ENCODE data around the gene SLC2A13. TPM values are rescaled to one million over a fixed set of nuclear protein-coding genes. Genes with fewer than 3 reads are reported as not detected.
A peak's percentile ranks its signal among the peaks of the same experiment; 100 is the strongest.
"Not testable (repeated sequence)": the region's sequence is repeated elsewhere in the genome, so short reads cannot be mapped to it uniquely, and the experiment has no call there.

SLC2A13 gene
- total RNA-seq, 1 donor from 2014 or later, result 6.3 TPM

DNA sequence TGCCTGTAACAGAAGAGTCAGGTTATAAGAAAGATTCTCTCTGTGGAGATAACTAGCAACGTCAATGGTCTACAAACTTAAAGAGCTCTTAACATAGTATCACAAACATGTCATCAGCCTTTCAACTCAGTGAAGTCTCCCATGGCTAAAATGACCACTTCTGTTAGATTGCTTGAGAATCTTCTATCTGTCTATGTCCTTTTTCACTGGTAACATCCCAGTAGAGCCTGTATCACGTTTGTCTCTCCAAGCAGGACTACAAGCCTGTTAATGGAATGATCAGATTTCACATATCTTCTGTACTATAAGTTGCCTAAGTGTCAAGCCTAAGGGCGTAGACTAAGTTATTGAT lies 50.7 kb downstream of the SLC2A13 start:
- intact Hi-C loops (cut with DNase I), result no loop called here
- ATAC-seq, result peak; percentile 35

DNA sequence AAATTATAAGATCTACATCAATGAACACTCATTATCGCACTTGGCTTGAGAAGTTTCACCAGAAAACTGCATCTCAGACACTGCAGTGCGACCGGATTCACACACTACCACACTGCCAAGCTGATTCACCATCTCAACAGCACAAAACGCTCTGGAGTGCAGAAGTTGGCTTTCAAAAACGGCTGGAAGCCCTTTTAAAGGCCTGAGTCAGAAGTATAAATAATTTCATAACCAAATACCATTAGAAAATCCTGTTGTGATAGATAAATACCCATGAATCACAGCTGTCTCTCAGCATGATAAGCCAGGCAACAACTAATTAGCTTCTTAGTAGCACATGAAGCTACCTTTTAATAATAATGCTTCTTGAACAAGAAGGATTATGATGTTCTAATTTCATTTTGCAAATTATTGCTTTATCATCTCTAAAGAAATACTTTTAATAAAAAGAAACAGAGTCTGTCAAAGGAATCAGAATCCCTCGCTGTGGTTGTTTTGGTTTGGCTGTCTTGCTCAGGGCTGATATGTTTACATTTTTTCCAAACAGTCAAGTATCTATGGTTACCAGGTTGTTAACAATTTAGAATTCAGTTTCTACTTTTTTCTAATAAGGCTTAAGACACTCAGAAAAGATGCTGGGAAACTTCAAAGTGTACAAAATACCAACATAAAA lies 51.2 kb downstream of the SLC2A13 start:
- peak; percentile 91 for ATAC-seq
- no peak for DNase-seq (ENCODE audit: missing footprints)
- intact Hi-C loops (cut with DNase I), result loop anchor here (5.0 kb wide), 1 partner anchor 53 kb away; the partner anchor contains the start of gene SLC2A13

More for the DNA sequence above, 50.7 kb downstream of the SLC2A13 start:
- no peak for DNase-seq (ENCODE audit: missing footprints)

GRCh38 chr12:40049268-40049667 lies 56.6 kb downstream of the SLC2A13 start:
- intact Hi-C loops (cut with DNase I), result no loop called here
- DNase-seq (ENCODE audit: missing footprints) (no peak), ATAC-seq (no peak)

GRCh38 chr12:40047002-40047401 lies 58.9 kb downstream of the SLC2A13 start:
- intact Hi-C loops (cut with DNase I); DNase-seq (ENCODE audit: missing footprints): not testable (repeated sequence)

DNA sequence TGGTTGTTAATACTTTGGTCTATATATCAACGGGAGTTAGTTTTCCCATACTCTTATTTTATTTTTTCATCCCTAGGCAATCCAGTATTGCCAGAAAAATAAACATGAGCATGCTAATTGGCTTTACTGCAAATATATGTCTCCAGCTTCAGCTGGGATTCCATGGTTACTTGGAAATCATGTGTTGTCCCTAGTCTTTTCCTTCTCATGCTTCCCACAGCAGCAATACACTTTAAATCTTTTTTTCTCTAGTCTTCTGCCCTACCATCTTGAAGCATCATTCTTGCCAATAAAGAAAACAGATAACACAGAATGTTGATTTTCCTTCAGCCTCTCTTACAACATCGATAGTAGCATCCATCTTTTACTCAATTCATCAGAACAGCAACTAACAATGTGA lies 60.2 kb downstream of the SLC2A13 start:
- intact Hi-C loops (cut with DNase I), result no loop called here
- ATAC-seq (no peak), DNase-seq (ENCODE audit: missing footprints) (no peak)

More at GRCh38 chr12:40047002-40047401, 58.9 kb downstream of the SLC2A13 start:
- ATAC-seq, result not testable (repeated sequence)

GRCh38 chr12:40044396-40044795 lies 61.5 kb downstream of the SLC2A13 start:
- no peak for DNase-seq (ENCODE audit: missing footprints)
- intact Hi-C loops (cut with DNase I), result no loop called here
- no peak for ATAC-seq

DNA sequence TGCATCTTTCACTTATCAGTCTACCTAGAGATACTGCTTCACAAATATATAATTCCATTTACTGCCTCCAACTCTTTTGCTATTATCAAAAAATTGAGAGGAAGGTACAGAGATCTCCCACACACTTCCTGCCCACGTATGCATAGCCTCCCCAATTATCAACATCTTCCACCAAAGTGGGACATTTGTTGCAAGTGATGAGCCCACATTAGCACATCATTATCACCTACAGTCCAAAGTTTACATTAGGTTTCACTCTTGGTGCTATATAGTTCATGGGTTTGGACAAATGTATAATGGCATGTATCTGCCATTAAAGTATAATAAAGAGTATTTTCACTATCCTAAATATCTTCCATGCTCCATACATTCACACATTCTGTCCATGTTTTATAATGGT lies 66.3 kb downstream of the SLC2A13 start:
- no peak for DNase-seq (ENCODE audit: missing footprints)
- ATAC-seq, result no peak
- intact Hi-C loops (cut with DNase I), result no loop called here

DNA sequence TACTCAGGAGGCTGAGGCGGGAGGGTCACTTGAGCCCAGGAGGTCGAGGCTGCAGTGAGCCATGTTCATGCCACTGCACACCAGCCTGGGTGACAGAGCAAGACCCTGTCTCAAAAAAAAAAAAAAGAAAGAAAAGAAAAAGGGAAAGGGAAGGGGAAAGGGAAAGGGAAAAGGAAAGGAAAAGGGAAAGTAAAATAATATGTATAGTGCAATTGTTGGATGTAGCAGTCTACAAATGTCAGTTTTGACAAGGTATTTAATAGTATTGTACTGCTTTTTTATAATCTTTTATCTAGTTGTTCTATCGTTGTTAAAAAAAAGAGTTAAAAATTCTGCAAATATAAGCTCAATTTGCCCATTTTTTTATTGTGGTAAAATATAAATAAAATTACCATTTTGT lies 67.3 kb downstream of the SLC2A13 start:
- ATAC-seq (no peak), DNase-seq (ENCODE audit: missing footprints) (no peak)
- intact Hi-C loops (cut with DNase I), result no loop called here

GRCh38 chr12:40034712-40035111 lies 71.2 kb downstream of the SLC2A13 start:
- DNase-seq (ENCODE audit: missing footprints) (no peak), ATAC-seq (no peak)
- intact Hi-C loops (cut with DNase I), result loop anchor here (5.0 kb wide), 1 partner anchor 73 kb away; the partner anchor contains the start of gene SLC2A13

DNA sequence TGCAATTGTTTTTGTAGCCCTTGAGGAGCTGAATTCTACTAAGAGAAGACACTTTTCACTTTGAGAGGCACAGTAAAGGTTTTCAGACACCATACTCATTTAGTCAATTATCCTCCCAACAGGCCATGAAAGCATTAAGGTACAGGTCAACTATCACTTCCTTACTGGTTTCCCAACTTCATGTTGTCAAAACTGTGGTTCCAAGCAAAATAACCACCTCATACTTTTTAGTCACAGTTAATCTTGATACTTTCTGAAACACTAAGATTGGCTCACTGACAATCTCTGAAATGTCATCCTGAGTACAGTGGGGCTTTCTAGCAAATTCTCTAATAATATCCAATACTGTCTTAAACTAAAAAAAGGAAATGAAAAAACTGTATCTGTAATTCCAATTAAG lies 71.7 kb downstream of the SLC2A13 start:
- DNase-seq (ENCODE audit: missing footprints), result no peak
- intact Hi-C loops (cut with DNase I), result loop anchor here (5.0 kb wide), 1 partner anchor 73 kb away; the partner anchor contains the start of gene SLC2A13
- ATAC-seq, result no peak

DNA sequence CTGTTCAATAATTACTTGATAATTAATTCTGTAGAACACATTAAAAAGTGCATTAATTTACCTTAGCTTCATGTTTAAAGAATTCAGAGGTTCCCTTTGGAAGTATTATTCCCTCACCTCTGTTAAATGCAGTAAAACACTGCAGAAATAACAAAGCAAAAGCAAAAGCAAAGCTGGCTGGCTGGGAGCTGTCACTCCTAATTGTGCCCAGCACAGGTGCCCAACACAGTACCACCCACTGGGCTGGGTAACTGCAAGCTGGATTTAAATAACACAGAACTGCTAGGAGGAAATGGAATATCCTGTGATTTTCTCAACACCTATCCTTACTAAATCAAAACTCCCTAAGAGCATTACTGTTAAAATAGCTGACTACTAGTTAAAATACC lies 72.6 kb downstream of the SLC2A13 start:
- DNase-seq (ENCODE audit: missing footprints) (no peak), ATAC-seq (no peak)
- intact Hi-C loops (cut with DNase I), result loop anchor here (5.0 kb wide), 1 partner anchor 74 kb away; the partner anchor contains the start of gene SLC2A13

- intact Hi-C loops (cut with DNase I), result loop anchor here (5.0 kb wide), 1 partner anchor 75 kb away; the partner anchor contains the start of gene SLC2A13
- ATAC-seq (peak; percentile 62), DNase-seq (ENCODE audit: missing footprints) (no peak)
Measured at GRCh38 chr12:40032433-40033241, 73.2 kb downstream of the SLC2A13 start.

GRCh38 chr12:40031965-40032364 lies 73.9 kb downstream of the SLC2A13 start:
- ATAC-seq (no peak), DNase-seq (ENCODE audit: missing footprints) (no peak)
- intact Hi-C loops (cut with DNase I), result loop anchor here (5.0 kb wide), 1 partner anchor 75 kb away; the partner anchor contains the start of gene SLC2A13

DNA sequence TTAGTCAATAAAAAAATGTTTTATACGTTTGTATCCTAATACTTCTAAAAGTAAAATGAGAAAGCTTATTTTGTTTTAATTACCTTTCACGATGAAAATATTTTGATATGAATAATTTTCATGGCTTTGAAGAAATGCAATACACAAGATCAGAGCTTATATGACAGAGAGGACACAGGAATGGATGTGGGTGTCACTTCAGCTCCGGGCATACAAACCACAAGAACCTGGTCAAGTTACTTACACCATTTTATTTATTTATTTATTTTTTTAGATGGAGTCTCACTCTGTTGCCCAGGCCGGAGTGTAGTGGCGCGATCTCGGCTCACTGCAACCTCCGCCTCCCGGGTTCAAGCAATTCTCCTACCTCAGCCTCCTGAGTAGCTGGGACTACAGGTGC lies 74.9 kb downstream of the SLC2A13 start:
- intact Hi-C loops (cut with DNase I), result loop anchor here (5.0 kb wide), 1 partner anchor 76 kb away; the partner anchor contains the start of gene SLC2A13
- not testable (repeated sequence) for ATAC-seq; DNase-seq (ENCODE audit: missing footprints)

- DNase-seq (ENCODE audit: missing footprints), result no peak
- intact Hi-C loops (cut with DNase I), result no loop called here
- ATAC-seq, result no peak
Measured at GRCh38 chr12:40028296-40028695, 77.6 kb downstream of the SLC2A13 start.

DNA sequence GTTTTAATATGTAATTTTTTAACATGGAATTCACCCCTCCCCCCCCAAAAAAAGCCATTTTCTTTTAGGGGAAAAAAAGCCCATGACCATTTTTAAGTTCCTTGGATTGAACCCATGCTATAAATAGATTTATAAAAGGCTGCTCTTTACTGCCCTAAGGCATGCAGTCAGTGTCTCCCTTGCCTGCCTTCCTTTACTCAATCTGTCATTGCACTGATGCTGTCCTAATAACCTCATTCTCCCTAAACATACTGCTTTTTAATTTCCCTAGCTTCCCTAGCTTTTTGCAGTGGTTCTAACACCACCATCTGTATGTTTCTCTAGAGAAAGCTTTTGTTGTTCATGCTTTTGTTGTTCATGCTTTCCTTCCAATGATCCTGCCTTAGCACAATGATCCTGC lies 83.0 kb downstream of the SLC2A13 start:
- no peak for DNase-seq (ENCODE audit: missing footprints)
- intact Hi-C loops (cut with DNase I), result no loop called here
- ATAC-seq, result no peak

DNA sequence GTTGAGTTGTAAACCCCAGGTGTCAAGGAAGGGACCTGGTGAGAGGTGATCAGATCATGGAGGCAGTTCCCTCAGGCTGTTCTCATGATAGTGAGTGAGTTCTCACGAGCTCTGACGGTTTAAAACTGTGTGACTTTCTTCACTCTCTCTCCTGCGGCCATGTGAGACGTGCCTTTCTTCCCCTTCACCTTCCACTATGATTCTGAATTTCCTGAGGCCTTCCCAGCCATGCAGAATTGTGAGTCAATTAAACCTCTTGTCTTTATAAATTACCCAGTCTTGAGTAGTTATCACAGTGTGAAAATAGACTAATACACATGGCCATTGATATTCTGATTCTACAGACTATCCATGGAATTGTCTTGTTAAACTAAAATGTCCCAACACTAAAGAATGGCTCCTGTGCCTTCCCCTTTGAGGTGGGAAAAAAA lies 85.6 kb downstream of the SLC2A13 start:
- intact Hi-C loops (cut with DNase I), result no loop called here
- DNase-seq (ENCODE audit: missing footprints), result no peak
- no peak for ATAC-seq

DNA sequence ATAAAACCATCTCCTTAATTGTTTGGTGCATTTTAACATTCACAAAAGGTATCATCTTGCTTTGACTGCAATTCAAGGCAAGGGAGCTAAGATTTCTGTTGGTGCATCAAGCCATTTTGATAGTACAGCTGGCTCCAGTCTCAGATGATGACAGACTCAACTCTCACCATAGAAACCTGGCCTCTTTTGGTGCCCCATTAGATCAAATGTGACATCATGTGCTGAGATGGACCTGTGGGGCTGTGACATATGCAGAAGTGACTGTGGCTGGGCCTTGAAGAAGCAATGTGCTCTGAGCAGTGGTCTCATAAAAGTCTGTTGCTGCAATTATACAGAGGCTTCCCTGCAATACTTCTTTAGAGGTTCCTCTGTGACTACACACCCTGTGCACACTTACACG lies 88.4 kb downstream of the SLC2A13 start:
- DNase-seq (ENCODE audit: missing footprints) (no peak), ATAC-seq (peak; percentile 38)
- intact Hi-C loops (cut with DNase I), result no loop called here

DNA sequence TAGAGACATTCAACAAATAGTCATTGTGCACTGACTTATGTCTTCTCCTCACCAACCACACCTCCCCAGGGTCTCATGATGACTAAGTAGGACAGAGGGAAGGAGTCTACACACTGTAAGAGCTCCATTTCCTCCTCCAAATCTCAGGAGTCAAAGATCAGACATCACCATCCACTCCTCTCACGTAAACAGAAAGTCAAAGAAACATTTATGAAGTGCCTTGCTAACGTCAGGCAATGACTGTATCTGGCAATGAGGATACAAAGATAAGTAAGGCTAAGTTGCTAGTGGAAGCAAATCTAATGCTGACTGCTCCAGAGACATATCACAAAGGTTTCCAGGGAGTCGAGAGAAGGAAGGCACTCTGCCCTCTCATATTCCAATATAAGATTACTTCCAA lies 88.9 kb downstream of the SLC2A13 start:
- DNase-seq (ENCODE audit: missing footprints) (no peak), ATAC-seq (peak; percentile 85)
- intact Hi-C loops (cut with DNase I), result no loop called here

DNA sequence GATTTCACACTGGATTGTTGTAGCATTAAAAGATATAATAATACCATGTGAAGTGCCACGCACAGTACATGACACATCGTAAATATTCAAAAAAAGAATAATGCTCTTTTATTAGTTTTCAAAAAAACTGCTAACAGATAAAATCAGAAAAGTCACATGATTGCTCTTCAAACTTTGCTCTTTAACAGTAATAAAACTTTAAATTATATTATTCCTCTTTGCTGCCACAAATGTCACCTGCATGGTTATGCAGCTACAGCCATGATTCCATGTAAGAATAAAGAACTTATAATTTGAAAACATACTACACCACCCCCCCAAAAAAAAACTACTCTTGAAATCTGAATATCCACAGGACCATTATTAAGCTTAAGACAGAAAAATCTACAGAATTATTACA lies 90.0 kb downstream of the SLC2A13 start:
- intact Hi-C loops (cut with DNase I), result no loop called here
- DNase-seq (ENCODE audit: missing footprints) (no peak), ATAC-seq (no peak)

Measured in Right ventricle myocardium inferior (tissue), 1 donor.